ENCODE measurements around the gene IP6K2. TPM values are rescaled to one million over a fixed set of nuclear protein-coding genes. Genes with fewer than 3 reads are reported as not detected.

The IP6K2 gene
- polyA plus RNA-seq, 1 experiment, result 110 TPM

DNA sequence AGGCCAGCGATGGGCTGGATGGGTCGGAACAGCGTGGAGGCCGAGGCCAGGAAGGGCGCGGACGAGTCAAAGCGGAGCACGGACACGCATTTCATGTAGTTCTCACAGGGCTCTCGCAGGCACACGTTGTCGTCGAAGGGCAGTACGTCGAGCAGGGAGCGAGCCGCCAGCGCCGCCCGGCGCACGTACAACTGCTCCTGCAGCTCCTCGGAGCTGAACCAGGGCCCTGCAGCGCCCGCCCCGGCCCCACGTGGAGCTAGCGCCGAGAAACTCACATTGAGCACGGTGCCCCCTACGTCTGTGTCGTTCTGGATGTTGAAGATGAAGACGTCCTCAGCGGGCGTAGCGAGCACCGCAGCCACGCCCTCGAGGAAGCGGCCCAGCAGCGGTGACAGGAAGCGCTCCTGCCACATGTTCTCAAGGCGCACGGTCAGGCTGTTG is 60.2 kb downstream of the IP6K2 start:
- TF ChIP-seq, protein P1, sequence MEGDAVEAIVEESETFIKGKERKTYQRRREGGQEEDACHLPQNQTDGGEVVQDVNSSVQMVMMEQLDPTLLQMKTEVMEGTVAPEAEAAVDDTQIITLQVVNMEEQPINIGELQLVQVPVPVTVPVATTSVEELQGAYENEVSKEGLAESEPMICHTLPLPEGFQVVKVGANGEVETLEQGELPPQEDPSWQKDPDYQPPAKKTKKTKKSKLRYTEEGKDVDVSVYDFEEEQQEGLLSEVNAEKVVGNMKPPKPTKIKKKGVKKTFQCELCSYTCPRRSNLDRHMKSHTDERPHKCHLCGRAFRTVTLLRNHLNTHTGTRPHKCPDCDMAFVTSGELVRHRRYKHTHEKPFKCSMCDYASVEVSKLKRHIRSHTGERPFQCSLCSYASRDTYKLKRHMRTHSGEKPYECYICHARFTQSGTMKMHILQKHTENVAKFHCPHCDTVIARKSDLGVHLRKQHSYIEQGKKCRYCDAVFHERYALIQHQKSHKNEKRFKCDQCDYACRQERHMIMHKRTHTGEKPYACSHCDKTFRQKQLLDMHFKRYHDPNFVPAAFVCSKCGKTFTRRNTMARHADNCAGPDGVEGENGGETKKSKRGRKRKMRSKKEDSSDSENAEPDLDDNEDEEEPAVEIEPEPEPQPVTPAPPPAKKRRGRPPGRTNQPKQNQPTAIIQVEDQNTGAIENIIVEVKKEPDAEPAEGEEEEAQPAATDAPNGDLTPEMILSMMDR (IDR thresholded peaks at IDR 0.05; ENCODE audit: low read depth, low read length), result no peak
- POLR2A ChIA-PET, result no interaction called here
- CTCF ChIA-PET, result interaction anchor here (0.6 kb wide), 1 partner anchor 209 kb away, joined by 3 read pairs; no protein-coding TSS in a partner anchor
- Histone ChIP-seq H3K4me3 (ENCODE audit: low read depth, low read length) (no peak overlapping the region), H3K27me3 (ENCODE audit: control insufficient read depth, insufficient read depth, low read length) (peaks cover 6% of the 10 kb centered on the region), H3K9me3 (ENCODE audit: control insufficient read depth, insufficient read depth, low read length) (peaks cover 19% of the 10 kb centered on the region; the same call in 1 of the 2 replicates), H3K27ac (ENCODE audit: low read depth, low read length) (no peak overlapping the region)
- no peak for DNase-seq (ENCODE audit: low read depth, low spot score)

DNA sequence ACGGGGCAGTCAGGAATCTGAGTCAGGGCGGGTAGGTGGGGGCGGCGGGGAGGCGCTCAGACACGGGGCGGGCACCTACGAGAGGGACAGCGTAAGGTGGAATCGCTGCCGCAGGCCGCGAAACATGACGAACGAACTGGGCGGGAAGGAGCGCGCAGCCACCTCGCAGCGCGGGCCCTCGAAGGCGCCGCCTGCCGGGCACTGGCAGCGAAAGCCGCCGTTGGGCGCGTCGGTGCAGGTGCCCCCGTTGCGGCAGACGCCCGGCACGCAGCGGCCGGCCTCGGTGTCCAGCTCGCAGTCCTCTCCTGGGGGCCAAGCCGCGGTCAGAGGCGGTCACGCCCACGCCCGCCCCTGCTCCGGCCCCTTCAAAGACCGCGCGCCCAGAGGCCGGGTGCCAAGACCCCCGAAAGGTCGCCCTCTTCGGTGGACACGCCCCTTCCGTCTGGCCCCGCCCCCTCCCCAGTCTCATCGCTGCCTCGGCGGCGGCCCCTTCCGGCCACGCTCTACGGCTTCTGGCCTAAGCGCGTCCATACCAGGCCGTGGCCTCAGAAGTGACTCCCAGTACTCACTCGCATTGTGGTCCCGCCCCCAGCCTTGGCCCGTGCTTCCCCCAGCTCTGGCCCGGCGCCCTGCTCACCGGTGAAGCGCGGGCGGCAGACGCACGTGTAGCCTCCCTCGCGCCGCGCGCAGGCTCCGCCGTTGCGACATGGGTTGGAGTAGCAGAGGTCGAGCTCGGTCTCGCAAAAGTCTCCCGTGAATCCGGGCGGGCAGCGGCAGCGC is 60.8 kb downstream of the IP6K2 start:
- Histone ChIP-seq H3K27me3 (ENCODE audit: control insufficient read depth, insufficient read depth, low read length) (peaks cover 5% of the 10 kb centered on the region), H3K9me3 (ENCODE audit: control insufficient read depth, insufficient read depth, low read length) (peaks cover 16% of the 10 kb centered on the region; the same call in 1 of the 2 replicates)

DNA sequence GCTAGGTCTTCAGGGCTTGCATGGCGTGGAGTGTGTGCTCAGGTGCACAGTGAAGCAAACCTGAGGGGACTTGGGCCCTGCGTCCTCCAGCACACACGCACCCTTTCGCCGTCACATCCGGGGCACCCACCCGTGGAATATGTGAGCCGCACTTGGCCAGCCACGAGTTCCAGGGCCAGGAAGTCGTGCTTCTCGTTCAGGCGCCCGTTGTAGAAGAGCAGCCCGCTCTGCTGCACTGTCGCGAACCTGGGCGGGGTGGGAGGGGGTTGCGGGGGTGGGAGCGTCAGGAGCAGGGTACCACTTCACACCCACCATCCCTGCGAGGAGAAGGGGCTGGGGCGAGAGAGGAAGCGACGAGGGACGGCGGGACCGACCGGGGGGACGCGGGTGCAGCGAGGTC is 61.4 kb downstream of the IP6K2 start:
- ChIA-PET POLR2A (no interaction called here), CTCF (interaction anchor here (1.1 kb wide), 1 partner anchor 21 kb away, joined by 3 read pairs; the partner anchor contains the start of gene SLC26A6)
- no peak for DNase-seq (ENCODE audit: low read depth, low spot score)
- H3K9me3 ChIP-seq (ENCODE audit: control insufficient read depth, insufficient read depth, low read length), result peaks cover 10% of the 10 kb centered on the region; the same call in 1 of the 2 replicates
- no peak overlapping the region for H3K27ac ChIP-seq (ENCODE audit: low read depth, low read length)
- TF ChIP-seq, protein P1 (IDR thresholded peaks at IDR 0.05; ENCODE audit: low read depth, low read length), result no peak
- H3K27me3 ChIP-seq (ENCODE audit: control insufficient read depth, insufficient read depth, low read length), result peaks cover 4% of the 10 kb centered on the region
- peak overlapping the region; percentile 54 for H3K4me3 ChIP-seq (ENCODE audit: low read depth, low read length)

More for the DNA sequence above, 60.8 kb downstream of the IP6K2 start:
- no peak for DNase-seq (ENCODE audit: low read depth, low spot score)
- Histone ChIP-seq H3K27ac (ENCODE audit: low read depth, low read length) (no peak overlapping the region), H3K4me3 (ENCODE audit: low read depth, low read length) (peak overlapping the region; percentile 54)
- ChIA-PET POLR2A (no interaction called here), CTCF (no interaction called here)
- TF ChIP-seq, protein P1 (IDR thresholded peaks at IDR 0.05; ENCODE audit: low read depth, low read length), result peak; percentile 56

DNA sequence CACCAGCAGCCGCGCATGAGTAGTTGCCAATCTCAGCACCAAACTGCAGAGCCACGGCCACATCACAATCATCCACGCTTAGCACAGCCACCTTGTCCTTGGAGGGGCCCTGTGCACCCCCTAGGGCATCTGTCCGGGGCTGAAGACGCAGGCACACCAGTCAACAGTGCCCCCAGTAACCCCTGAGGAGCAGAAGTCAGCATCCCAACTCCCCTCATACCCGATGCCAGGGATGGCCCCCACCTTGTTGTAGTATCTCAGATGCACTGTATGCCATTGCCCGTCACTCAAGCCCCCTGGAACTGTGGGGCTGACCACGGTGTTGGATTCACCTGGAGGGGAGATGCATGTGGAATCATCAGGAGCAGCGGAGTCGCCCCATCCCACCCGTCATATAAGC is 62.0 kb downstream of the IP6K2 start:
- no peak overlapping the region for H3K4me3 ChIP-seq (ENCODE audit: low read depth, low read length)
- TF ChIP-seq, protein P1 (IDR thresholded peaks at IDR 0.05; ENCODE audit: low read depth, low read length), result no peak
- H3K9me3 ChIP-seq (ENCODE audit: control insufficient read depth, insufficient read depth, low read length), result peaks cover 8% of the 10 kb centered on the region; the same call in 1 of the 2 replicates
- no peak overlapping the region for H3K27ac ChIP-seq (ENCODE audit: low read depth, low read length)
- ChIA-PET CTCF (interaction anchor here (1.1 kb wide), 1 partner anchor 20 kb away, joined by 3 read pairs; the partner anchor contains the start of gene SLC26A6), POLR2A (no interaction called here)
- H3K27me3 ChIP-seq (ENCODE audit: control insufficient read depth, insufficient read depth, low read length), result peaks cover 2% of the 10 kb centered on the region
- no peak for DNase-seq (ENCODE audit: low read depth, low spot score)

Data from AG04450 (cell line).